ENCODE results near the gene KCNA2. TPM values are rescaled to one million over a fixed set of nuclear protein-coding genes. Genes with fewer than 3 reads are reported as not detected.

KCNA2 gene
- total and polyA plus RNA-seq, 2 donors (not counting 1 experiment from before 2014, with no cell fraction given) = 0.17 TPM; not detected in 1

- H3K36me3 ChIP-seq (ENCODE audit: control insufficient read depth, insufficient read depth, low read length) = no peaks in the 10 kb centered on the region
These were observed 31.9 kb upstream of the KCNA2 start for GRCh38 chr1:110638058-110638457.

GRCh38 chr1:110637475-110637874, 31.3 kb upstream of the KCNA2 start:
- Histone ChIP-seq H4K20me1 (ENCODE audit: control insufficient read depth, extremely low read depth, insufficient read depth, low read length) (no peaks in the 10 kb centered on the region), H3K9ac (ENCODE audit: insufficient read depth, low read length) (no peak overlapping the region), H3K36me3 (ENCODE audit: control insufficient read depth, insufficient read depth, low read length) (no peaks in the 10 kb centered on the region), H3K79me2 (ENCODE audit: control insufficient read depth, insufficient read depth, low read length) (no peaks in the 10 kb centered on the region), H3K4me1 (ENCODE audit: control insufficient read depth, extremely low read depth, insufficient read depth, low read length) (peaks cover 9% of the 10 kb centered on the region), H3K27ac (ENCODE audit: insufficient read depth, low read length) (no peak overlapping the region), H3K9me3 (ENCODE audit: control insufficient read depth, insufficient read depth, low read depth, low read length) (no peaks in the 10 kb centered on the region), H3K4me3 (replicated peaks in 1 of 4; ENCODE audit: control extremely low read depth in 1 of 4, insufficient read depth in 1 of 4, low read depth in 3 of 4, low read length in 4 of 4) (no peak overlapping the region), H3K4me2 (ENCODE audit: extremely low read depth, insufficient read depth, low read length) (no peak overlapping the region), H2AFZ (ENCODE audit: low read length) (no peak overlapping the region), H3K27me3 (ENCODE audit: control insufficient read depth, insufficient read depth, low read length) (no peaks in the 10 kb centered on the region)
- DNase-seq (ENCODE audit: low read depth in 2 of 2) = no peak
- TF ChIP-seq CTCF (conservative IDR thresholded peaks at IDR 0.05 in 1 of 2, IDR thresholded peaks at IDR 0.05 in 1 of 2; ENCODE audit: low read depth in 1 of 2, low read length in 2 of 2) = no peak
- TF ChIP-seq EZH2 (IDR thresholded peaks at IDR 0.05; ENCODE audit: low read length, missing control alignments) = no peak

More at GRCh38 chr1:110638058-110638457, 31.9 kb upstream of the KCNA2 start:
- H3K4me1 ChIP-seq (ENCODE audit: control insufficient read depth, extremely low read depth, insufficient read depth, low read length) = peaks cover 9% of the 10 kb centered on the region
- no peaks in the 10 kb centered on the region for H4K20me1 ChIP-seq (ENCODE audit: control insufficient read depth, extremely low read depth, insufficient read depth, low read length)
- H3K27ac ChIP-seq (ENCODE audit: insufficient read depth, low read length) = no peak overlapping the region
- DNase-seq (ENCODE audit: low read depth in 2 of 2) = no peak
- H3K4me3 ChIP-seq (replicated peaks in 1 of 4; ENCODE audit: control extremely low read depth in 1 of 4, insufficient read depth in 1 of 4, low read depth in 3 of 4, low read length in 4 of 4) = no peak overlapping the region
- no peak overlapping the region for H3K4me2 ChIP-seq (ENCODE audit: extremely low read depth, insufficient read depth, low read length)
- no peaks in the 10 kb centered on the region for H3K27me3 ChIP-seq (ENCODE audit: control insufficient read depth, insufficient read depth, low read length)
- no peak overlapping the region for H3K9ac ChIP-seq (ENCODE audit: insufficient read depth, low read length)
- H3K79me2 ChIP-seq (ENCODE audit: control insufficient read depth, insufficient read depth, low read length) = no peaks in the 10 kb centered on the region
- no peaks in the 10 kb centered on the region for H3K9me3 ChIP-seq (ENCODE audit: control insufficient read depth, insufficient read depth, low read depth, low read length)
- H2AFZ ChIP-seq (ENCODE audit: low read length) = no peak overlapping the region
- TF ChIP-seq CTCF (conservative IDR thresholded peaks at IDR 0.05 in 1 of 2, IDR thresholded peaks at IDR 0.05 in 1 of 2; ENCODE audit: low read depth in 1 of 2, low read length in 2 of 2) (no peak), EZH2 (IDR thresholded peaks at IDR 0.05; ENCODE audit: low read length, missing control alignments) (no peak)

DNA sequence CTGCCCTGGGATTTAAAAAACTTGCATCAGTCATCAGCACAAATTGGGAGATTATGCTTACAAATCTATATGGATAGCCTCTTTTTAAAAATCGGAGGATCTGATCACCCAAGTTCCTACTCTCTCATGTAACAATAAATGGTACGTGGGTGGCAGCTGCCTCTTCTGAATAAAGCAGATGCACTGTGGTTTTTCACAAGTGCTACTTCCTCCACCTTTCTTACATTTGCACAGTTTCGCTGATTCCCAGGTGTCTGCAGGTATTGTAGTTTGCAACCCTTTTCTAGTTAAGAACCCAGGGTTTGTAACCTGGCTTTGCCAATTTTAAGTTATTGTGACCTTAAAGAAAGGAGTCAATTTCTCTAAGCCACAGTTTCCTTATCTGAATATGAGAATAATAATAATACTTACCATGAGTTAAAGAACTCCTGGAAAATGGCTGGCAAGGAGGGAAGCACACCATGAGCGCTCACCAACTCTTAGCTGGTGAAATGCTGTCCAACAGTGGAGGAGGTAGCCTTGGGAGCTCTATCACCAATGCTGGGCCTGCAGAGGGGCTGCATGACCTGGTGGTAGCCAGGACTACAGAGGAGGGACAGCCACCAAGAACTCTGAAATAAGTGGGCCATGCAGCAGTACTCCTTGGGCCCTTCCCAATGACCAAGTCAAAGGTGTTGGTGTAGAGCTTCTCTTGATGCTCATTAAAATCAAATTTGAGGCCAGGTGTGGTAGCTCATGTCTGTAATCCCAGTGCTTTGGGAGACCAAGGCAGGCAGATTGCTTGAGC, 30.2 kb upstream of the KCNA2 start:
- peaks cover 9% of the 10 kb centered on the region for H3K4me1 ChIP-seq (ENCODE audit: control insufficient read depth, extremely low read depth, insufficient read depth, low read length)
- no peak overlapping the region for H3K4me2 ChIP-seq (ENCODE audit: extremely low read depth, insufficient read depth, low read length)
- DNase-seq (ENCODE audit: low read depth in 2 of 2) = no peak
- no peak overlapping the region for H2AFZ ChIP-seq (ENCODE audit: low read length)
- no peak overlapping the region for H3K27ac ChIP-seq (ENCODE audit: insufficient read depth, low read length)
- no peak overlapping the region for H3K4me3 ChIP-seq (replicated peaks in 1 of 4; ENCODE audit: control extremely low read depth in 1 of 4, insufficient read depth in 1 of 4, low read depth in 3 of 4, low read length in 4 of 4)
- H3K36me3 ChIP-seq (ENCODE audit: control insufficient read depth, insufficient read depth, low read length) = no peaks in the 10 kb centered on the region
- H3K9ac ChIP-seq (ENCODE audit: insufficient read depth, low read length) = no peak overlapping the region
- TF ChIP-seq EZH2 (IDR thresholded peaks at IDR 0.05; ENCODE audit: low read length, missing control alignments) = no peak
- TF ChIP-seq CTCF (conservative IDR thresholded peaks at IDR 0.05 in 1 of 2, IDR thresholded peaks at IDR 0.05 in 1 of 2; ENCODE audit: low read depth in 1 of 2, low read length in 2 of 2) = no peak
- no peaks in the 10 kb centered on the region for H3K79me2 ChIP-seq (ENCODE audit: control insufficient read depth, insufficient read depth, low read length)
- H3K27me3 ChIP-seq (ENCODE audit: control insufficient read depth, insufficient read depth, low read length) = no peaks in the 10 kb centered on the region
- H3K9me3 ChIP-seq (ENCODE audit: control insufficient read depth, insufficient read depth, low read depth, low read length) = no peaks in the 10 kb centered on the region
- no peaks in the 10 kb centered on the region for H4K20me1 ChIP-seq (ENCODE audit: control insufficient read depth, extremely low read depth, insufficient read depth, low read length)

Data from fibroblast of lung (primary cell).